ENCODE results near the gene OPCML. TPM values are rescaled to one million over a fixed set of nuclear protein-coding genes. Genes with fewer than 3 reads are reported as not detected.
A peak's percentile ranks its signal among the peaks of the same experiment; 100 is the strongest.

OPCML gene
- total RNA-seq, 2 experiments from 2014 or later: not detected

DNA sequence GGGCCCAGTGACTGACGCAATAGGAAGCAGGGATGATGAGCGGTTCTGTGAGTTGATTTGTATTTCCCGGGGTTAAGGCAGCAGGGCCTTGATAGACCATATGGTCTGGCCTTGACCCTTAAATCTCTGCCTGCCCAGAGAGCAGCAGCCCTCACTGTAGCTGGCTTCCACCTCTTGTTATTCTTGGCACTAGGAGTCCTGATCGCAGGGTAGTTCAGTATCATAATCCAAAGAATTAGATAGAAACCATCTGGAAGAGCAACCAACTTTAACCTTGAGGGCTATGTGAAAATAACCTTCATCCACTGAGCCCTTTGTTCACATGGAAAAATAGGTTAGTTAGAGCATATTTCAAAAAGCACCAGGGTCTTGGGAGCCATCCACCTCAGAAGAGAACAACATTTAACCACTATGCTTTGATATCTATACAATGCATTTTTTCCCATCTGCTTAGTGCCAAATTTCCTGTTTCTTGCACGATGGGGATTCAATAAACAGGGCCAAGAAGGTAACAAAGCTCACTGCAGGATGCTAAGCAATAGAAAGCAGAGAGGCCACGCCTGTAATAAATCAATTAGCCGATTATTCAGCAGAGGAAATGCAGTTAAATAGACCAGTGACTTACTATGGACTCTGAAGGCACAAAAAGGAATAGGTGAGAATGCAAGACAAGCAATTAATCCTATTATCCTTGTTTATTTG is 761.3 kb downstream of the OPCML start:
- no peak overlapping the region for H3K4me3 Mint-ChIP-seq
- peaks cover 12% of the 10 kb centered on the region for H3K27me3 Mint-ChIP-seq
- DNase-seq (no peak), ATAC-seq (ENCODE audit: low read depth) (no peak)
- no peaks in the 10 kb centered on the region for H3K9me3 Mint-ChIP-seq
- POLR2A ChIA-PET: no interaction called here
- H3K36me3 Mint-ChIP-seq: no peaks in the 10 kb centered on the region
- no peak overlapping the region for H3K27ac Mint-ChIP-seq
- H3K4me1 Mint-ChIP-seq: peaks cover 22% of the 10 kb centered on the region

DNA sequence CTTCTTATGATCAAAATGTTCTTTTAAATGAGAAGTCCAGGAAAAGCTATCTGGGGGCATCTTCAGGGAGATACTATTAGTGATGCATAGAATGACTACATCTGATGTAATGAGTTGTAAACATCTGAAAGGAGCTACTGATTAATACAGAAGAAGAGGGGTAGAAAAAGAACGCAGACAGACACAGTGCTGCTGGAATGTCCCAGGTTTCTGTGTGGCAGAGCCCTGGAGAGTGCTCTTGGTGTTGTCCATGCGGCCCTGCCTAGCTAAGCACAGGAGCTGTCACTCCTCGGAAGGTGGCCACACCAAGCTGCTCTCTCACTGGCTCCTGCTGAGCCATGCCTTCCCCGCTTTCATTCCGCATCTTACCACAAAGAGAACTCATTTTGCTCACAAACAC is 768.8 kb downstream of the OPCML start:
- Mint-ChIP-seq H3K36me3 (no peaks in the 10 kb centered on the region), H3K27ac (no peak overlapping the region), H3K9me3 (peaks cover 13% of the 10 kb centered on the region), H3K27me3 (peaks cover 5% of the 10 kb centered on the region), H3K4me1 (no peaks in the 10 kb centered on the region), H3K4me3 (no peak overlapping the region)
- ATAC-seq (ENCODE audit: low read depth): no peak
- POLR2A ChIA-PET: no interaction called here
- DNase-seq: no peak

- POLR2A ChIA-PET: no interaction called here
- no peaks in the 10 kb centered on the region for H3K36me3 Mint-ChIP-seq
Measured at GRCh38 chr11:132755934-132756333, 776.4 kb downstream of the OPCML start.

GRCh38 chr11:132751516-132752250 is 780.6 kb downstream of the OPCML start:
- DNase-seq: no peak
- H3K4me1 Mint-ChIP-seq: no peaks in the 10 kb centered on the region
- no peak overlapping the region for H3K27ac Mint-ChIP-seq
- POLR2A ChIA-PET: no interaction called here
- H3K36me3 Mint-ChIP-seq: no peaks in the 10 kb centered on the region
- H3K4me3 Mint-ChIP-seq: no peak overlapping the region
- ATAC-seq (ENCODE audit: low read depth): no peak
- peaks cover 5% of the 10 kb centered on the region for H3K27me3 Mint-ChIP-seq
- H3K9me3 Mint-ChIP-seq: peaks cover 2% of the 10 kb centered on the region

More at GRCh38 chr11:132755934-132756333, 776.4 kb downstream of the OPCML start:
- DNase-seq (no peak), ATAC-seq (ENCODE audit: low read depth) (no peak)
- no peaks in the 10 kb centered on the region for H3K4me1 Mint-ChIP-seq
- no peak overlapping the region for H3K4me3 Mint-ChIP-seq
- no peak overlapping the region for H3K27ac Mint-ChIP-seq
- H3K9me3 Mint-ChIP-seq: peaks cover 7% of the 10 kb centered on the region
- H3K27me3 Mint-ChIP-seq: peaks cover 3% of the 10 kb centered on the region

GRCh38 chr11:132746305-132746704 is 786.0 kb downstream of the OPCML start:
- no peak overlapping the region for H3K27ac Mint-ChIP-seq
- peaks cover 5% of the 10 kb centered on the region for H3K9me3 Mint-ChIP-seq
- H3K36me3 Mint-ChIP-seq: no peaks in the 10 kb centered on the region

GRCh38 chr11:132745306-132745705 is 787.0 kb downstream of the OPCML start:
- POLR2A ChIA-PET: no interaction called here
- ATAC-seq (ENCODE audit: low read depth) (no peak), DNase-seq (no peak)
- H3K27me3 Mint-ChIP-seq: peaks cover 2% of the 10 kb centered on the region
- peaks cover 5% of the 10 kb centered on the region for H3K9me3 Mint-ChIP-seq
- H3K36me3 Mint-ChIP-seq: no peaks in the 10 kb centered on the region
- H3K4me1 Mint-ChIP-seq: peaks cover 1% of the 10 kb centered on the region
- H3K4me3 Mint-ChIP-seq: no peak overlapping the region
- H3K27ac Mint-ChIP-seq: no peak overlapping the region

More at GRCh38 chr11:132746305-132746704, 786.0 kb downstream of the OPCML start:
- Mint-ChIP-seq H3K4me3 (no peak overlapping the region), H3K4me1 (peaks cover 1% of the 10 kb centered on the region), H3K27me3 (peaks cover 5% of the 10 kb centered on the region)
- ATAC-seq (ENCODE audit: low read depth): no peak
- no peak for DNase-seq
- POLR2A ChIA-PET: no interaction called here

- H3K4me3 Mint-ChIP-seq: no peak overlapping the region
- H3K27ac Mint-ChIP-seq: no peak overlapping the region
- H3K4me1 Mint-ChIP-seq: peaks cover 1% of the 10 kb centered on the region
- ATAC-seq (ENCODE audit: low read depth) (no peak), DNase-seq (no peak)
- no peaks in the 10 kb centered on the region for H3K36me3 Mint-ChIP-seq
- POLR2A ChIA-PET: no interaction called here
- peaks cover 3% of the 10 kb centered on the region for H3K9me3 Mint-ChIP-seq
- peaks cover 2% of the 10 kb centered on the region for H3K27me3 Mint-ChIP-seq
Measured at GRCh38 chr11:132744771-132745170, 787.5 kb downstream of the OPCML start.

GRCh38 chr11:132743601-132744000 is 788.7 kb downstream of the OPCML start:
- Mint-ChIP-seq H3K9me3 (peaks cover 3% of the 10 kb centered on the region), H3K4me1 (peaks cover 1% of the 10 kb centered on the region), H3K4me3 (no peak overlapping the region), H3K27me3 (peaks cover under 1% of the 10 kb centered on the region), H3K36me3 (no peaks in the 10 kb centered on the region), H3K27ac (no peak overlapping the region)
- POLR2A ChIA-PET: no interaction called here
- DNase-seq (no peak), ATAC-seq (ENCODE audit: low read depth) (no peak)

DNA sequence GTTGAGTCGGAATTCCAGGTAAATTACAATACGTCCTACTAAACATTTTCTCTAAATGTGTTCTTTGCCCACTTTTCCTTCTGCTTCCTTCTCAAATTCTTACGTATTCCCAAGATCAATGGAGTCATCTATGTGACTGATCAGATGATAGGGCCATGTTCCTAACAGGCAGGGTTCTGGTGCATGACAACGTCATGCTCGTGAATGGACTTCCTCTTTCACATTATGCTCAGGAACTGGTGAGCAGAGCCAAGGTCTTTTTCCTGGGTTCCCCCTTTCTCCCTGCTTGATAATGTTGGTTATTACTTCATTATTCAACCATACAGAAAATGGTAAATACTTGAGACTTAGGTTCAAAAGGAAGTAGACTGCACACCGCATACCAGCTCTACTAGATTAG is 789.4 kb downstream of the OPCML start:
- Mint-ChIP-seq H3K27ac (no peak overlapping the region), H3K36me3 (no peaks in the 10 kb centered on the region), H3K4me3 (no peak overlapping the region), H3K27me3 (no peaks in the 10 kb centered on the region), H3K9me3 (peaks cover 3% of the 10 kb centered on the region), H3K4me1 (peaks cover 1% of the 10 kb centered on the region)
- no peak for DNase-seq
- POLR2A ChIA-PET: no interaction called here
- no peak for ATAC-seq (ENCODE audit: low read depth)

DNA sequence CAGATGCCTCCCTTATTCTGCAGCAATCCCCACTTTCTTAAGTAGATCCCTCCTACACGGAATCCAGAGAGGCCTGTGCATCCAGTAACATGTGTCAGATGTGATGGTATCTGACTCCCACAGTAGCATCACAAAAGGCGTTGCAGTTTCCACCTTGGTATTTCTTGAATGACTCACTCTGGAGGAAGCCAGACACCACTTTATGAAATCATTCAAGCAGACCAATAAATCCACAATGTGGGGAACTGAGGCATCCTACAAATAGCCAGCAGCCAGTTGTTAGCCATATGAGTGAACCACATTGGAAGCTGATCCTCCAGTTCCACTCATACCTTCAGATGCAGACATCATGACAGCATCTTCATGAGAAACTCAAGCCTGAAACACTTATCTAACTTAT is 798.1 kb downstream of the OPCML start:
- Mint-ChIP-seq H3K4me1 (no peaks in the 10 kb centered on the region), H3K4me3 (no peak overlapping the region), H3K9me3 (peaks cover 2% of the 10 kb centered on the region), H3K36me3 (no peaks in the 10 kb centered on the region), H3K27me3 (no peaks in the 10 kb centered on the region), H3K27ac (no peak overlapping the region)
- DNase-seq (no peak), ATAC-seq (ENCODE audit: low read depth) (no peak)
- POLR2A ChIA-PET: no interaction called here

- no peak overlapping the region for H3K27ac Mint-ChIP-seq
- peaks cover 2% of the 10 kb centered on the region for H3K9me3 Mint-ChIP-seq
- peaks cover 6% of the 10 kb centered on the region for H3K27me3 Mint-ChIP-seq
- no peak overlapping the region for H3K4me3 Mint-ChIP-seq
- ATAC-seq (ENCODE audit: low read depth) (no peak), DNase-seq (no peak)
- no peaks in the 10 kb centered on the region for H3K36me3 Mint-ChIP-seq
- H3K4me1 Mint-ChIP-seq: no peaks in the 10 kb centered on the region
- POLR2A ChIA-PET: no interaction called here
Measured at GRCh38 chr11:132728026-132728425, 804.3 kb downstream of the OPCML start.

DNA sequence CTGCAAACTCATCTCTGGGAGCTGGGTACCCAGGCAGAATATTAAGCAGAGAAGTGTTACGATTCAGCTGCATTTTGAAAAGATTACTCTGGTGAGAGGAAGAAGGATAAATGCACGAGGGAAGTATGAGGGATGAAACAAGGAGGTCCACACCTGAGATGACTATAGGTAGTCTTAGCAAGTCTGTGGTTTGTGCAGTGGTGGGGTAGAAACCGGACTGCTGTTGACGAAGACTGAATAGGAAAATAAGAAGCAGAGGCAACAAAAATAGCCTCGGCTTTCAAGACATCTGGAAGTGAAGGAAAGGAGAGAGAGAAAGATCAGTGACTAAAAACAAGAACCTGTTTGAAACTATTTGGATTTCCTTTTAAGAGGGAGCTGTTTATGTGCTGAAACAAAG is 810.8 kb downstream of the OPCML start:
- Mint-ChIP-seq H3K27me3 (peaks cover 13% of the 10 kb centered on the region), H3K9me3 (peaks cover 2% of the 10 kb centered on the region), H3K36me3 (no peaks in the 10 kb centered on the region), H3K4me3 (no peak overlapping the region), H3K27ac (no peak overlapping the region), H3K4me1 (peaks cover 30% of the 10 kb centered on the region)
- ATAC-seq (ENCODE audit: low read depth): no peak
- DNase-seq: no peak
- POLR2A ChIA-PET: no interaction called here

DNA sequence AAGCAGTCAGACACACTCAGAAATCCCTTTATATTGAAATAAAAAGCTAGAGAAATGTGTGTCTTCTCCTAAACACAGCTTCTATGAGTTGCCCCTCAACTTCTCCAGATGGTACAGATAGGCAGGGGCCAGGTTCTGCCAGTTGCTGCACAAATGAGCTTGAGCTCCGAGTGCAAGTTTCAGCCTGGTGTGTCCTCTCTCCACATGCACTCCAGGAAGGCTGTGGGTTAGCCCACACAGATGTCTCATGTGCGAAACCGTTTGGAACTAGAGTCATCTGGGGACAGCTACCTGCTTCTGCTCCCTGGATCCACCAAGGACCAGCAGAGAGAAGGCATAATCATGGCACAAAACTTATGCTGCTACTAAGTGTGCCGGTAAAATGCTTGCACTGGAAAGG is 812.6 kb downstream of the OPCML start:
- POLR2A ChIA-PET: interaction anchor here (1.3 kb wide), 1 partner anchor 53 kb away, joined by 3 read pairs; no protein-coding TSS in a partner anchor
- Mint-ChIP-seq H3K4me3 (peak overlapping the region; percentile 61), H3K27me3 (peaks cover 11% of the 10 kb centered on the region), H3K4me1 (peaks cover 30% of the 10 kb centered on the region), H3K36me3 (no peaks in the 10 kb centered on the region), H3K27ac (peak overlapping the region; percentile 48), H3K9me3 (no peaks in the 10 kb centered on the region)
- DNase-seq: no peak
- ATAC-seq (ENCODE audit: low read depth): no peak
